GM23248 (cell line): Measurements from ENCODE around the gene SNTG2.

Experiments used
- EZH2 ChIP-seq: fragments of 200-600 bp; sonication (generic); IDR thresholded peaks from 2 replicates; pipeline ENCODE4 v1.6.1; 2018; ENCODE audit warnings: antibody characterized with exemption, mild to moderate bottlenecking; ENCODE audit not compliant: insufficient read depth, poor library complexity, severe bottlenecking
- EZH2phosphoT487 ChIP-seq: fragments of 200-600 bp; sonication (generic); IDR thresholded peaks from 2 replicates; pipeline ENCODE4 v1.6.1; 2018; ENCODE audit warnings: antibody characterized with exemption, moderate library complexity, mild to moderate bottlenecking, low read depth; ENCODE audit not compliant: insufficient read depth

DNA sequence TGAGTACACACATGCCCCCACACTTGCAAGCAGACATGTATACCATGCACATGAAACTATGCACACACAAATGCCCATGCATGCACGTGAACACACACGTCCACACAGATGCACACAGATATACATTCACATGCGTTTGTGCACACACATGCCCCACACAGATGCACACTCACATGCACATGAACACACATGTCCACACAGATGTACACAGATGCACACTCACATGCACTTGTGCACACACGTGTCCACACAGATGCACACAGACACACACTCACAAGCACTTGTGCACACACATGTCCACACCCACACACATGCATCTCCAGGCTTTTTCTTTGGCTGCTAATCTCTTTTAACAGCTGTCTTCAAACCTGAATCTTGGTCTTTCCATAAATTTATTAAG is 31.1 kb downstream of the SNTG2 start:
- TF ChIP-seq EZH2 = no peak
- TF ChIP-seq EZH2phosphoT487 = no peak
